ENCODE results near the gene ACAN.
"Not testable (repeated sequence)": the region's sequence is repeated elsewhere in the genome, so short reads cannot be mapped to it uniquely, and the experiment has no call there.

Gene ACAN

DNA sequence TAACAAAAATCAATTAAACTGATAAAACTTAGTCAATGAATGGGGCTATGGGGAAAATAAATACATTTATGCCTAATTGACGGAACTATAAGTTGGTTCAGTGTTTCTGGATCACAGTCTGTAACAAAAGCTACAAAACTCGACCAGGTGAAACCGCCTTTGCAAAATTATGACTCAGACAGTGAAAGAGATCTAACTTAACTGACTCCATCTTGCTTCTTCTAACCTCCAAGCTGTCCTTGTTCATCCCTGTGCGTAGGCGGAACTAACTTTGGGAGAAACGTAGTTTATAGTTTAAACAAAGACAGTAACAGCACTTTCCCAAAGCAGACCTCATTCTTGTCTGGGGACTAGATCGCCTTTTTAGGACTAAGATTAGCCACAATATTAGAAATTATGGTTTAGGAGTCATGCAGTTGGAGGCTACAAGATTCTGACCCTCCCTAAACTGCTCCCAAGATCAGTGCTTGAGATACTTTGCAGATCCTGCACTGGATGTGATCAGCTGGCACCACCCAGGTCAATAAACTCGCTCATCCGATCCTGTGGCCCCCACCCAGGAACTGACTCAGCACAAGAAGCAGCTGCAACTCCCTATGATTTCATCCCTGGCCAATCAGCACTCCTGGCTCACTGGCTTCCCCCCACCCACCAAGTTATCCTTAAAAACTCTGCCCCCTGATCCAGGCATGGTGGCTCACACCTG lies 117.1 kb downstream of the ACAN start:
- Histone ChIP-seq H3K9ac (ENCODE audit: low read length) (no peak overlapping the region), H3K18ac (ENCODE audit: low read length) (no peak overlapping the region), H3K4ac (ENCODE audit: low read depth, low read length) (no peak overlapping the region), H2AK5ac (ENCODE audit: low read length) (no peak overlapping the region), H2BK12ac (ENCODE audit: low read length) (no peak overlapping the region), H3K79me2 (ENCODE audit: control insufficient read depth, insufficient read depth, low read length, poor library complexity) (no peaks in the 10 kb centered on the region), H2BK120ac (ENCODE audit: insufficient read depth, low read length, poor library complexity) (no peak overlapping the region), H3K14ac (ENCODE audit: low read length) (no peak overlapping the region), H4K12ac (ENCODE audit: low read depth, low read length) (no peak overlapping the region), H3K36me3 (ENCODE audit: control insufficient read depth in 1 of 2, insufficient read depth in 2 of 2, low read length in 2 of 2) (no peaks in the 10 kb centered on the region), H3K27me3 (ENCODE audit: insufficient read depth, low read length) (no peaks in the 10 kb centered on the region), H3K4me1 (ENCODE audit: control insufficient read depth in 1 of 2, insufficient read depth in 2 of 2, low read length in 2 of 2) (no peaks in the 10 kb centered on the region), H2AFZ (ENCODE audit: insufficient read depth, low read length, poor library complexity) (no peak overlapping the region), H3K9me3 (ENCODE audit: insufficient read depth, low read depth, low read length) (no peaks in the 10 kb centered on the region), H4K91ac (ENCODE audit: low read depth, low read length) (no peak overlapping the region), H3K79me1 (ENCODE audit: low read length) (no peaks in the 10 kb centered on the region), H3K4me2 (ENCODE audit: low read length) (no peak overlapping the region), H3K27ac (ENCODE audit: low read depth, low read length) (no peak overlapping the region), H4K8ac (ENCODE audit: low read depth, low read length) (no peak overlapping the region), H3K23ac (ENCODE audit: low read length) (no peak overlapping the region), H2BK5ac (ENCODE audit: low read depth, low read length, poor library complexity) (no peak overlapping the region), H3K4me3 (ENCODE audit: low read depth, low read length) (no peak overlapping the region)
- DNase-seq = no peak
- no CpG with 5 or more reads among the region's 9 CpGs for WGBS (ENCODE audit: extremely low coverage, insufficient coverage, insufficient read length)

DNA sequence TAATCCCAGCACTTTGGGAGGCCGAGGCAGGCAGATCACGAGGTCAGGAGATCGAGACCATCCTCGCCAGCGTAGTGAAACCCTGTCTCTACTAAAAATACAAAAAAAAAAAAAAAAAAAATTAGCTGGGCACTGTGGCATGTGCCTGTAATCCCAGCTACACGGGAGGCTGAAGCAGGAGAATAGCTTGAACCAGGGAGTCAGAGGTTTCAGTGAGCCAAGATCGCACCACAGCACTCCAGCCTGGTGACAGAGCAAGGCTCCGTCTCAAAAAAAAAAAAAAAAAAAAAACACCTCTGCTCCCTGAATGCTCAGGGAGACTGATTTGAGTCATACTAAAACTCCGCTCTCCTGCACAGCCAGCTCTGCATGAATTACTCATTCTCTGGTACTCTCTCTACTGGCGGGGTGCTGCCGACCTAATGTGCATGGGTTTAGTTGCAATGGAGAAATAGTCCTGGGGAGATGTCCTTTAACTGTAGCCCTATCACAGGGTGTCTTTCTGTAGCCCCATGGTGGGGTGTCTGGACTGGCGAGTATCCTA lies 117.7 kb downstream of the ACAN start:
- not testable (repeated sequence) for H2BK5ac ChIP-seq (ENCODE audit: low read depth, low read length, poor library complexity); H2BK120ac ChIP-seq (ENCODE audit: insufficient read depth, low read length, poor library complexity); H3K27ac ChIP-seq (ENCODE audit: low read depth, low read length); H3K79me2 ChIP-seq (ENCODE audit: control insufficient read depth, insufficient read depth, low read length, poor library complexity); H3K4me2 ChIP-seq (ENCODE audit: low read length); H3K4me1 ChIP-seq (ENCODE audit: control insufficient read depth in 1 of 2, insufficient read depth in 2 of 2, low read length in 2 of 2); H3K27me3 ChIP-seq (ENCODE audit: insufficient read depth, low read length); H3K9me3 ChIP-seq (ENCODE audit: insufficient read depth, low read depth, low read length); H4K91ac ChIP-seq (ENCODE audit: low read depth, low read length); H3K23ac ChIP-seq (ENCODE audit: low read length); H3K18ac ChIP-seq (ENCODE audit: low read length); H4K12ac ChIP-seq (ENCODE audit: low read depth, low read length); DNase-seq; H3K14ac ChIP-seq (ENCODE audit: low read length); H2BK12ac ChIP-seq (ENCODE audit: low read length); H3K36me3 ChIP-seq (ENCODE audit: control insufficient read depth in 1 of 2, insufficient read depth in 2 of 2, low read length in 2 of 2); H3K9ac ChIP-seq (ENCODE audit: low read length); H4K8ac ChIP-seq (ENCODE audit: low read depth, low read length); H2AK5ac ChIP-seq (ENCODE audit: low read length); H3K4ac ChIP-seq (ENCODE audit: low read depth, low read length); H3K79me1 ChIP-seq (ENCODE audit: low read length); H3K4me3 ChIP-seq (ENCODE audit: low read depth, low read length); H2AFZ ChIP-seq (ENCODE audit: insufficient read depth, low read length, poor library complexity)
- no CpG with 5 or more reads among the region's 12 CpGs for WGBS (ENCODE audit: extremely low coverage, insufficient coverage, insufficient read length)

Measured in trophoblast cell (in vitro differentiated cells and primary cell).